PC-3 (cell line): Measurements from ENCODE around the gene SLC27A3. TPM values are rescaled to one million over a fixed set of nuclear protein-coding genes. Genes with fewer than 3 reads are reported as not detected.

Experiments used
- ATAC-seq: fragments of 200-7000 bp; cut with Tn5 transposase; 2 replicates; pipeline ENCODE4 v1.9.1; 2020; ENCODE audit warnings: mild to moderate bottlenecking, moderate library complexity
- BruUV-seq: library from RNA; stranded (reverse); fragments of 400-500 nt; replicated peaks from 2 replicates; lab custom pipeline; 2021; lab: Mats Ljungman, UMichigan
- CTCF ChIA-PET: fragments of 300-600 bp; sonication (Branson Sonifier 250); formaldehyde crosslinking; loops from one replicate; lab custom pipeline; 2022; ENCODE audit warnings: antibody characterized with exemption; lab: Charles Lee
- POLR2A ChIA-PET: fragments of 300-600 bp; sonication (Branson Sonifier 250); formaldehyde crosslinking; loops from one replicate; lab custom pipeline; 2022; ENCODE audit warnings: antibody characterized with exemption; ENCODE audit not compliant: unreplicated experiment; lab: Charles Lee
- DNase-seq: peaks from one replicate; pipeline ENCODE4 v3.0.0-alpha.2; 2015
- H2AFZ ChIP-seq: fragments of 300-600 bp; sonication (generic); 2 replicates; pipeline ENCODE4 v1.6.0; 2016; ENCODE audit warnings: antibody characterized with exemption, low read length
- H3F3A ChIP-seq: fragments of 300-600 bp; sonication (generic); one replicate; pipeline ENCODE4 v1.6.0; 2017; ENCODE audit warnings: antibody characterized with exemption, low read length, control low read depth, mild to moderate bottlenecking; ENCODE audit not compliant: unreplicated experiment
- H3K27ac ChIP-seq: fragments of 300-600 bp; sonication (generic); 2 replicates; pipeline ENCODE4 v1.5.1; 2016; ENCODE audit warnings: mild to moderate bottlenecking, low read length
- H3K27me3 ChIP-seq: fragments of 300-600 bp; sonication (generic); 2 replicates; pipeline ENCODE4 v1.6.1; 2016; ENCODE audit warnings: low read length, mixed read lengths
- H3K36me3 ChIP-seq: fragments of 300-600 bp; sonication (generic); 2 replicates; pipeline ENCODE4 v1.6.1; 2016; ENCODE audit warnings: low read depth, mixed run types, low read length, mixed read lengths
- H3K4me1 ChIP-seq: fragments of 300-600 bp; sonication (generic); 2 replicates; pipeline ENCODE4 v1.5.1; 2016; ENCODE audit warnings: low read length; ENCODE audit not compliant: insufficient read depth
- H3K4me2 ChIP-seq: fragments of 300-600 bp; sonication (generic); 2 replicates; pipeline ENCODE4 v1.6.0; 2016; ENCODE audit warnings: low read length
- H3K4me3 ChIP-seq: fragments of 300-600 bp; sonication (generic); 2 replicates; pipeline ENCODE4 v1.5.1; 2016; ENCODE audit warnings: mild to moderate bottlenecking, low read length, mixed read lengths
- H3K79me2 ChIP-seq: fragments of 300-600 bp; sonication (generic); 2 replicates; pipeline ENCODE4 v1.6.1; 2017; ENCODE audit warnings: low read length, mixed read lengths
- H3K9ac ChIP-seq: fragments of 300-600 bp; sonication (generic); 2 replicates; pipeline ENCODE4 v1.6.0; 2016; ENCODE audit warnings: mild to moderate bottlenecking, low read length
- H3K9me2 ChIP-seq: fragments of 300-600 bp; sonication (generic); replicated peaks from 2 replicates; pipeline ENCODE4 v1.6.1; 2016; ENCODE audit warnings: mixed run types, low read length, mixed read lengths
- H3K9me3 ChIP-seq: fragments of 300-600 bp; sonication (generic); 2 replicates; pipeline ENCODE4 v1.6.1; 2016; ENCODE audit warnings: low read length, mixed read lengths
- H4K20me1 ChIP-seq: fragments of 300-600 bp; sonication (generic); 2 replicates; pipeline ENCODE4 v1.6.1; 2016; ENCODE audit warnings: low read length, mixed read lengths
- EZH2 ChIP-seq: fragments of 300-600 bp; sonication (generic); IDR thresholded peaks from one replicate; pipeline ENCODE4 v1.6.1; 2017; ENCODE audit warnings: antibody characterized with exemption, mild to moderate bottlenecking, low read length; ENCODE audit not compliant: unreplicated experiment
- EZH2phosphoT487 ChIP-seq: fragments of 300-600 bp; sonication (generic); IDR thresholded peaks from 2 replicates; pipeline ENCODE4 v1.6.1; 2018; ENCODE audit warnings: mild to moderate bottlenecking, antibody characterized with exemption, low read length, borderline replicate concordance
- intact Hi-C: fragments of 100-400 bp; cut with micrococcal nuclease; formaldehyde crosslinking; loops from 2 replicates; pipeline ENCODE4 v1.9.0; 2023
- total RNA-seq: library from RNA; depleted of rRNA; stranded (reverse); fragments of >200 nt; gene quantifications from 2 replicates; pipeline ENCODE4 v1.2.3, GENCODE V29; 2014
- TF ChIP-seq, protein P1 (sequence below): fragments of 300-600 bp; sonication (generic); conservative IDR thresholded peaks from 2 replicates; pipeline ENCODE4 v1.5.1; 2017; ENCODE audit warnings: antibody characterized with exemption, low read depth, mild to moderate bottlenecking, low read length

SLC27A3 gene
- total RNA-seq, 1 experiment from 2014 or later, result 6.3 TPM

DNA sequence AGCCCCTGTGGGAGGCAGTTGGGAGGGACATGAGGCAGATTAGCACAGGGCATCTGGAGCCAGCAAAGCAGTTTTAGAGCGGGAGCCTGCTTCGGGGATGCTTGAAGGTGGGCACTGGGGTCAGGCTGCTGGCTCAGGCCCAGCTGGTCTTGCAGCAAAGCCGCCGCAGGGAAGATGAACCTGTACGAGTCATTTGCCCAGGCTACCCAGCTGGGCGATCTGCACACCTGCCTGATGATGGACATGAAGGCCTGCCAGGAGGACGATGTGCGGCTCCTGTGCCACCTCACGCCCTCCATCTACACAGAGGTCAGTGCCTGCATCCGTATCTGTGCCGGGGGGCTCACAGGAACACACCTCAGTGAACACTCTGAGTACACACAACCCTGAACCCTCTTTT, 7.7 kb upstream of the SLC27A3 start:
- TF ChIP-seq EZH2phosphoT487 (no peak), EZH2 (no peak)
- TF ChIP-seq, protein P1, sequence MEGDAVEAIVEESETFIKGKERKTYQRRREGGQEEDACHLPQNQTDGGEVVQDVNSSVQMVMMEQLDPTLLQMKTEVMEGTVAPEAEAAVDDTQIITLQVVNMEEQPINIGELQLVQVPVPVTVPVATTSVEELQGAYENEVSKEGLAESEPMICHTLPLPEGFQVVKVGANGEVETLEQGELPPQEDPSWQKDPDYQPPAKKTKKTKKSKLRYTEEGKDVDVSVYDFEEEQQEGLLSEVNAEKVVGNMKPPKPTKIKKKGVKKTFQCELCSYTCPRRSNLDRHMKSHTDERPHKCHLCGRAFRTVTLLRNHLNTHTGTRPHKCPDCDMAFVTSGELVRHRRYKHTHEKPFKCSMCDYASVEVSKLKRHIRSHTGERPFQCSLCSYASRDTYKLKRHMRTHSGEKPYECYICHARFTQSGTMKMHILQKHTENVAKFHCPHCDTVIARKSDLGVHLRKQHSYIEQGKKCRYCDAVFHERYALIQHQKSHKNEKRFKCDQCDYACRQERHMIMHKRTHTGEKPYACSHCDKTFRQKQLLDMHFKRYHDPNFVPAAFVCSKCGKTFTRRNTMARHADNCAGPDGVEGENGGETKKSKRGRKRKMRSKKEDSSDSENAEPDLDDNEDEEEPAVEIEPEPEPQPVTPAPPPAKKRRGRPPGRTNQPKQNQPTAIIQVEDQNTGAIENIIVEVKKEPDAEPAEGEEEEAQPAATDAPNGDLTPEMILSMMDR, result no peak
- Histone ChIP-seq H3K36me3 (peaks cover 60% of the 10 kb centered on the region; the same call in 1 of the 2 replicates), H3K27ac (no peak overlapping the region), H3K79me2 (no peaks in the 10 kb centered on the region), H3K9me2 (no peaks in the 10 kb centered on the region), H4K20me1 (no peaks in the 10 kb centered on the region), H3K27me3 (no peaks in the 10 kb centered on the region), H3K9me3 (no peaks in the 10 kb centered on the region), H3K4me2 (no peak overlapping the region), H3F3A (no peaks in the 10 kb centered on the region), H3K4me1 (no peaks in the 10 kb centered on the region), H2AFZ (no peak overlapping the region), H3K4me3 (no peak overlapping the region), H3K9ac (no peak overlapping the region)
- ATAC-seq (no peak), DNase-seq (no peak)
- intact Hi-C loops, result no loop called here
- BruUV-seq, result no TSS peak
- ChIA-PET POLR2A (no interaction called here), CTCF (no interaction called here)

DNA sequence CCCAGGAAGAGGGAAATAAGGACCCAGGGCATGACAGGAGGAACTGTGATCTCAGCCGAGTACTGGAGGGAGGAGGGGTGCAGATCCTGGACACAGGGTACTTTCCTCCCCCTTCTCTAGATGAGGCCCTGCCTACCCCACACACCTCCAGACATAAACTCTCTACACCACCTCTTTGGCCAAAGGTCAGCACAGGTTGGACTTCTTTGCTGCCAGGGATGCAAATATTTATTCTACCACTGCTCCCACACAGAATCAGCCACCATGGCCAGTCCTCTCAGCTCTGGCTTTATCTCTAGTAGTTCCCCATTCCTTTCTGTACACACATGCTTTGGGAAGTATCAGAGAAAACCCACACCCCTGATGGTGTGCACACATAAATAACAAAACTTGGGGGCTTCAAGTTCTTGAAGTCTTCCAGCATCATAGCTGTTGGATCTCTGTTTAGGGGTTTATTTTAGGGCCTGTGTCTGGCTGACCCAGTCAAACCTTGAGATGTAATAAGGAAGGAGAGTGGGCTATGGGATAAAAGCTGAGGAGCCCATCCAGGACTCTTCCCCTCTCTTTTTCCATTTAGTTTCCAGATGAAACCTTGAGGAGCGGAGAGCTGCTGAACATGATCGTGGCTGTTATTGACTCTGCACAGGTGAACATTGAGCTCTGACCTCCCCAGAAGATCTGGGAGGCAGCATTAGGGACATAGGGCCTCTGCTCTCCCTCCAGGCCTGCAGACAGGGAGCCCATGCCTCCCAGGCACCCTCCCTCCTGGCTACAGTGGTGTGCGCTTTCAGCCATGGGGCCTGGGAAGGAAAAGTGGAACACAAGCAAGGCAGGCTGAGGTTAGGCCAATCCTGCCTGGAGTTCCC, 6.7 kb upstream of the SLC27A3 start:
- Histone ChIP-seq H3K4me2 (no peak overlapping the region), H3K9ac (no peak overlapping the region), H4K20me1 (no peaks in the 10 kb centered on the region), H3K4me3 (no peak overlapping the region), H3K9me2 (no peaks in the 10 kb centered on the region), H3K4me1 (no peaks in the 10 kb centered on the region), H3F3A (no peaks in the 10 kb centered on the region), H2AFZ (no peak overlapping the region), H3K79me2 (no peaks in the 10 kb centered on the region), H3K27ac (no peak overlapping the region), H3K27me3 (no peaks in the 10 kb centered on the region), H3K36me3 (peaks cover 53% of the 10 kb centered on the region; the same call in 1 of the 2 replicates), H3K9me3 (no peaks in the 10 kb centered on the region)
- DNase-seq (no peak), ATAC-seq (no peak)
- intact Hi-C loops, result no loop called here
- TF ChIP-seq, protein P1, result no peak
- TF ChIP-seq EZH2phosphoT487 (no peak), EZH2 (no peak)
- ChIA-PET POLR2A (interaction anchor here (0.8 kb wide), 1 partner anchor 227 kb away, joined by 4 read pairs; no protein-coding TSS in a partner anchor), CTCF (no interaction called here)
- BruUV-seq, result no TSS peak

DNA sequence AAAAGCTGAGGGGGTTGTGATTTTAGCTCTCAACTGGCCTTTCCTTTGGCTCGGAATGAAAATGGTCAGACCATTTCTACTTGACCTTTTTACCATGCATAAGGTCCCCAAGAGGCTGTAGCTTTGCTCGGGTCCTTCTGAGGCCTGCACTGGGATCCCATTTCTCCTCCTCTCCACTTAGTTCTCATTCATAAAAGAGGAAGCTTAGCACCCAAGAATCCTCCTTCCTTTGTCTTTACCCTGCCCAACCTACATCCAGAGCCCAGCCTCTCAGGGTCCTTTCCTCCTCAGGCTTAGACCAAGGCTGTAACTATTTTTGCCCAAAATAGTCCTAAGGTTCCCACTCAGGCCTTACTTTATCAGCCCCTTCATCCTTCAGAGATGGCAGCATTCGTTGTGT, 6.0 kb upstream of the SLC27A3 start:
- no peak overlapping the region for H2AFZ ChIP-seq
- H3K4me3 ChIP-seq, result no peak overlapping the region

More for the DNA sequence above, 6.0 kb upstream of the SLC27A3 start:
- no peaks in the 10 kb centered on the region for H4K20me1 ChIP-seq
- no peaks in the 10 kb centered on the region for H3K27me3 ChIP-seq
- DNase-seq, result no peak
- H3K36me3 ChIP-seq, result peaks cover 46% of the 10 kb centered on the region; the same call in 1 of the 2 replicates
- no peak overlapping the region for H3K9ac ChIP-seq
- intact Hi-C loops, result no loop called here
- H3K79me2 ChIP-seq, result no peaks in the 10 kb centered on the region
- ChIA-PET CTCF (interaction anchor here (0.5 kb wide), 1 partner anchor 42 kb away, joined by 3 read pairs; the partner anchor contains the start of gene INTS3), POLR2A (interaction anchor here (0.8 kb wide), 1 partner anchor 226 kb away, joined by 4 read pairs; no protein-coding TSS in a partner anchor)
- no peaks in the 10 kb centered on the region for H3K4me1 ChIP-seq
- BruUV-seq, result no TSS peak
- no peaks in the 10 kb centered on the region for H3K9me3 ChIP-seq
- no peaks in the 10 kb centered on the region for H3F3A ChIP-seq
- no peak overlapping the region for H3K4me2 ChIP-seq
- no peaks in the 10 kb centered on the region for H3K9me2 ChIP-seq
- no peak for ATAC-seq
- TF ChIP-seq EZH2, result no peak
- no peak for TF ChIP-seq EZH2phosphoT487
- TF ChIP-seq, protein P1, result no peak
- H3K27ac ChIP-seq, result no peak overlapping the region
